Gastrocnemius medialis (tissue), 4 donors: Measurements from ENCODE around the gene ATP6V0E1.

Experiments used
- POLR2A ChIP-seq, 2 donors: fragments of 450-650 bp; IDR thresholded peaks; one replicate each; pipeline ENCODE4 v1.6.1; 2017; ENCODE audit warnings: antibody characterized with exemption in 2 of 2, mild to moderate bottlenecking in 2 of 2, moderate library complexity in 2 of 2
- TF ChIP-seq, protein P1 (sequence below), 5 experiments: fragments of 450-650 bp in 3 of 5; fragments of 200-600 bp in 2 of 5; sonication (generic) in 2 of 5; IDR thresholded peaks in 4 of 5; conservative IDR thresholded peaks in 1 of 5; 1 replicate in 4 of 5; 2 replicates in 1 of 5; pipeline ENCODE4 v1.5.1; 2016 to 2019; ENCODE audit warnings: antibody characterized with exemption in 5 of 5, mild to moderate bottlenecking in 3 of 5, moderate library complexity in 3 of 5

DNA sequence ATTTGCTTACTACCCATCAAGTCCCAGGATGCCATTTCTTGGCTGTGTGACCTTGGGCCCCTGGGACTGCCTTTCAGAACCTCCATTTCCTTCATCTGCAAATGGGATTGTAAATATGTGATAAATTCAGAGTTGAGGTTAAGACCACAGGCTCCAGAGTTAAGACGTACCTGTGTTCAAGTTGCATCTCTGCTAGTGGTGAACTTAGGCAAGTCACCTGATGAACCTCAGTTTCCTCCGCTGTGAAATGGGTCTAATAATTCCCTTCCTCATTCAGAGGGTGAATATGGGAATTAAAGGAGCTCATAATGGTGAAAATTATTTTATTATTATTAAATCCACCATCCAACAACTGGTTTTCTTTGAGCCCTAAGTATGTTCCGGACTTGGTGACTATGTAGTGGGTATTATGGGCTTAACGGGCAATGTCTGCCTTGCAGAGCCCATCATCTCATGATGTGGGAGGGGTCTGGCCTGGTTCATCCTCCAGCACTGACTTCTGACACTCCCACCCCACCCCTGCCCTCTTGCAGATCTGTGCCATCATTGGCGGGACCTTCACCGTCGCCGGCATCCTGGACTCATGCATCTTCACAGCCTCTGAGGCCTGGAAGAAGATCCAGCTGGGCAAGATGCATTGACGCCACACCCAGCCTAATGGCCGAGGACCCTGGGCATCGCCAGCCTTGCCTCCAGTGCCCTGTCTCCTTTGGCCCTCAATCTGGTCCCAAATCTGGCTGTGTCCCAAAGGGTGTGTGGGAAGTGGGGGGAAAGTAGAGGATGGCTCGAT is 33.2 kb upstream of the ATP6V0E1 start:
- TF ChIP-seq, protein P1, sequence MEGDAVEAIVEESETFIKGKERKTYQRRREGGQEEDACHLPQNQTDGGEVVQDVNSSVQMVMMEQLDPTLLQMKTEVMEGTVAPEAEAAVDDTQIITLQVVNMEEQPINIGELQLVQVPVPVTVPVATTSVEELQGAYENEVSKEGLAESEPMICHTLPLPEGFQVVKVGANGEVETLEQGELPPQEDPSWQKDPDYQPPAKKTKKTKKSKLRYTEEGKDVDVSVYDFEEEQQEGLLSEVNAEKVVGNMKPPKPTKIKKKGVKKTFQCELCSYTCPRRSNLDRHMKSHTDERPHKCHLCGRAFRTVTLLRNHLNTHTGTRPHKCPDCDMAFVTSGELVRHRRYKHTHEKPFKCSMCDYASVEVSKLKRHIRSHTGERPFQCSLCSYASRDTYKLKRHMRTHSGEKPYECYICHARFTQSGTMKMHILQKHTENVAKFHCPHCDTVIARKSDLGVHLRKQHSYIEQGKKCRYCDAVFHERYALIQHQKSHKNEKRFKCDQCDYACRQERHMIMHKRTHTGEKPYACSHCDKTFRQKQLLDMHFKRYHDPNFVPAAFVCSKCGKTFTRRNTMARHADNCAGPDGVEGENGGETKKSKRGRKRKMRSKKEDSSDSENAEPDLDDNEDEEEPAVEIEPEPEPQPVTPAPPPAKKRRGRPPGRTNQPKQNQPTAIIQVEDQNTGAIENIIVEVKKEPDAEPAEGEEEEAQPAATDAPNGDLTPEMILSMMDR (IDR thresholded peaks at IDR 0.05 in 4 of 5, conservative IDR thresholded peaks at IDR 0.05 in 1 of 5), result no peak
- TF ChIP-seq POLR2A (IDR thresholded peaks at IDR 0.05), result no peak
